ENCODE results near the gene GPR39.

- TF ChIP-seq CTCF (IDR thresholded peaks at IDR 0.05) (no peak), POLR2A (IDR thresholded peaks at IDR 0.05) (no peak), EP300 (IDR thresholded peaks at IDR 0.05) (no peak), POLR2AphosphoS5 (IDR thresholded peaks at IDR 0.05) (no peak)
These were observed 242.7 kb downstream of the GPR39 start for GRCh38 chr2:132659331-132659730.
